ENCODE data around the gene WDTC1. TPM values are rescaled to one million over a fixed set of nuclear protein-coding genes. Genes with fewer than 3 reads are reported as not detected.
"Not testable (repeated sequence)": the region's sequence is repeated elsewhere in the genome, so short reads cannot be mapped to it uniquely, and the experiment has no call there.

The WDTC1 gene
- total RNA-seq, 1 experiment from 2014 or later: 20.1 TPM

GRCh38 chr1:27184665-27185064, 49.8 kb upstream of the WDTC1 start:
- CTCF ChIA-PET: interaction anchor here (0.6 kb wide), 1 partner anchor 21 kb away, joined by 7 read pairs; no protein-coding TSS in a partner anchor
- H3K27ac Mint-ChIP-seq; H3K4me3 Mint-ChIP-seq; POLR2A ChIA-PET; H3K4me1 Mint-ChIP-seq; ATAC-seq; DNase-seq (ENCODE audit: low spot score): not testable (repeated sequence)
- peaks cover 47% of the 10 kb centered on the region for H3K9me3 Mint-ChIP-seq
- H3K36me3 Mint-ChIP-seq: peaks cover 17% of the 10 kb centered on the region
- peaks cover 20% of the 10 kb centered on the region for H3K27me3 Mint-ChIP-seq (ENCODE audit: low read depth)

GRCh38 chr1:27192039-27192529, 42.3 kb upstream of the WDTC1 start:
- CTCF ChIA-PET: interaction anchor here (0.7 to 1.0 kb wide), 2 partner anchors 9 to 104 kb away, joined by 3 to 4 read pairs; no protein-coding TSS in a partner anchor
- ATAC-seq (no peak), DNase-seq (ENCODE audit: low spot score) (no peak)
- Mint-ChIP-seq H3K27me3 (ENCODE audit: low read depth) (peaks cover 2% of the 10 kb centered on the region; the same call in 1 of the 2 replicates), H3K27ac (no peak overlapping the region), H3K9me3 (peaks cover 5% of the 10 kb centered on the region), H3K36me3 (no peaks in the 10 kb centered on the region; the same call in 1 of the 2 replicates), H3K4me3 (no peak overlapping the region), H3K4me1 (no peaks in the 10 kb centered on the region)
- TF ChIP-seq GABPB1 (CRISPR knock-in tag; IDR thresholded peaks at IDR 0.05): peak; percentile 91
- no peak for TF ChIP-seq USF1 (CRISPR knock-in tag; IDR thresholded peaks at IDR 0.05)
- TF ChIP-seq ATF6 (CRISPR knock-in tag; IDR thresholded peaks at IDR 0.05): no peak
- TF ChIP-seq MYBL2 (CRISPR knock-in tag; IDR thresholded peaks at IDR 0.05): no peak
- no peak for TF ChIP-seq ATF1 (CRISPR knock-in tag; IDR thresholded peaks at IDR 0.05)
- no peak for TF ChIP-seq IRF2 (CRISPR knock-in tag; IDR thresholded peaks at IDR 0.05; ENCODE audit: borderline replicate concordance, low read depth)
- POLR2A ChIA-PET: no interaction called here

- peaks cover 2% of the 10 kb centered on the region; the same call in 1 of the 2 replicates for H3K27me3 Mint-ChIP-seq (ENCODE audit: low read depth)
- no peak overlapping the region for H3K27ac Mint-ChIP-seq
- H3K4me3 Mint-ChIP-seq: no peak overlapping the region
- CTCF ChIA-PET: interaction anchor here (0.9 kb wide), 1 partner anchor 39 kb away, joined by 3 read pairs; the partner anchor contains the start of gene SLC9A1
- ATAC-seq (no peak), DNase-seq (ENCODE audit: low spot score) (no peak)
- POLR2A ChIA-PET: no interaction called here
- H3K4me1 Mint-ChIP-seq: no peaks in the 10 kb centered on the region
- no peaks in the 10 kb centered on the region for H3K9me3 Mint-ChIP-seq
- TF ChIP-seq ZNF396 (CRISPR knock-in tag; IDR thresholded peaks at IDR 0.05; ENCODE audit: borderline replicate concordance): no peak
- TF ChIP-seq JUN (CRISPR knock-in tag; IDR thresholded peaks at IDR 0.05): no peak
- no peak for TF ChIP-seq SMAD4 (CRISPR knock-in tag; IDR thresholded peaks at IDR 0.05)
- TF ChIP-seq ATF6 (CRISPR knock-in tag; IDR thresholded peaks at IDR 0.05): no peak
- no peak for TF ChIP-seq ERG (CRISPR knock-in tag; IDR thresholded peaks at IDR 0.05)
- no peak for TF ChIP-seq ESRRA (CRISPR knock-in tag; IDR thresholded peaks at IDR 0.05; ENCODE audit: borderline replicate concordance)
- TF ChIP-seq ZBTB43 (CRISPR knock-in tag; IDR thresholded peaks at IDR 0.05): no peak
- H3K36me3 Mint-ChIP-seq: no peaks in the 10 kb centered on the region
Observed at GRCh38 chr1:27193194-27193593, 41.2 kb upstream of the WDTC1 start.
